NCI-H345 (cell line): ENCODE data around the gene DLG4.

Source experiments
- DNase-seq: peaks from one replicate; lab custom pipeline; 2025; lab: John Stamatoyannopoulos, UW

Gene DLG4

GRCh38 chr17:7219812-7220592, at the start of gene DLG4, which contains the start of gene ACADVL:
DLG4 (minus strand) TSS chr17:7219836.
ACADVL (plus strand) TSS chr17:7219938; CDS start chr17:7219985, 47 bp downstream.
- peak; percentile 67 for DNase-seq

GRCh38 chr17:7266784-7267183, 47.1 kb upstream of the DLG4 start:
- no peak for DNase-seq

GRCh38 chr17:7263801-7264078, 44.1 kb upstream of the DLG4 start:
- no peak for DNase-seq

GRCh38 chr17:7262935-7263800, 43.5 kb upstream of the DLG4 start:
- DNase-seq = peak; percentile 22

- DNase-seq = peak; percentile 87
These were observed 42.7 kb upstream of the DLG4 start, which contains the start of gene CLDN7 for GRCh38 chr17:7262192-7262934. CLDN7 (minus strand) TSS chr17:7262478; CDS start chr17:7262043, 435 bp downstream.

GRCh38 chr17:7261379-7262191, 41.9 kb upstream of the DLG4 start:
- no peak for DNase-seq

GRCh38 chr17:7260651-7261378, 41.2 kb upstream of the DLG4 start:
- DNase-seq = peak; percentile 27

GRCh38 chr17:7260151-7260550, 40.5 kb upstream of the DLG4 start:
- DNase-seq = no peak

GRCh38 chr17:7259555-7259889, 39.9 kb upstream of the DLG4 start:
- DNase-seq = no peak

GRCh38 chr17:7258731-7259554, 39.3 kb upstream of the DLG4 start:
- DNase-seq = no peak

GRCh38 chr17:7256766-7257456, 37.3 kb upstream of the DLG4 start:
- DNase-seq = no peak

GRCh38 chr17:7254511-7254910, 34.9 kb upstream of the DLG4 start:
- DNase-seq = no peak

- no peak for DNase-seq
These were observed 33.4 kb upstream of the DLG4 start for GRCh38 chr17:7253082-7253481.

- peak; percentile 73 for DNase-seq
These were observed 32.8 kb upstream of the DLG4 start, which contains the start of gene ELP5 for GRCh38 chr17:7252176-7253043. ELP5 (plus strand) TSS chr17:7252215; CDS start chr17:7252551, 336 bp downstream.

- DNase-seq = peak; percentile 96
These were observed 32.1 kb upstream of the DLG4 start, which contains the start of gene CTDNEP1 for GRCh38 chr17:7251661-7252175. CTDNEP1 (minus strand) TSS chr17:7251734; CDS start chr17:7251296, 438 bp downstream.

GRCh38 chr17:7250695-7251627, 31.3 kb upstream of the DLG4 start:
- DNase-seq = no peak

- no peak for DNase-seq
These were observed 30.2 kb upstream of the DLG4 start for GRCh38 chr17:7249830-7250229.
